B cell (primary cell): ENCODE measurements around the gene POLA2. TPM values are rescaled to one million over a fixed set of nuclear protein-coding genes. Genes with fewer than 3 reads are reported as not detected.

Experiments
- ATAC-seq: fragments of 200-7000 bp; cut with Tn5 transposase; one replicate; pipeline ENCODE4 v1.10.0; 2021; ENCODE audit warnings: low read depth, mild to moderate bottlenecking, moderate number of reproducible peaks, moderate library complexity
- CTCF ChIA-PET: fragments of 350-600 bp; sonication (Branson Sonifier 250); formaldehyde crosslinking; loops from one replicate; lab custom pipeline; 2021; ENCODE audit warnings: antibody characterized with exemption, inconsistent platforms; lab: Charles Lee
- POLR2A ChIA-PET: fragments of 350-600 bp; sonication (Branson Sonifier 250); formaldehyde crosslinking; loops from one replicate; lab custom pipeline; 2021; ENCODE audit warnings: antibody characterized with exemption; lab: Charles Lee
- DNase-seq: peaks from one replicate; pipeline ENCODE4 v3.0.0; 2013
- H2AFZ ChIP-seq: 2 replicates; pipeline ENCODE4 v1.6.1; 2012; ENCODE audit warnings: mild to moderate bottlenecking, low read depth, low read length; ENCODE audit not compliant: insufficient read depth, poor library complexity, severe bottlenecking
- H3K27ac ChIP-seq, 2 donors: 1 replicate in 1 of 2; 2 replicates in 1 of 2; pipeline ENCODE4 v1.5.1; 2012 to 2013; ENCODE audit warnings: low read length in 2 of 2, mild to moderate bottlenecking in 2 of 2, moderate library complexity in 1 of 2
- H3K27me3 ChIP-seq, 4 experiments: fragments of 200-600 bp in 1 of 4; sonication (generic) in 1 of 4; replicated peaks in 1 of 4; 1 replicate in 2 of 4; 2 replicates in 2 of 4; pipeline versions ENCODE4 v1.6.1 to v1.7.0; 2013 to 2016; ENCODE audit warnings: low read length in 3 of 4, mild to moderate bottlenecking in 2 of 4, mixed read lengths in 1 of 4, moderate library complexity in 1 of 4; ENCODE audit not compliant: insufficient read depth in 4 of 4, control insufficient read depth in 3 of 4; ENCODE audit errors: control extremely low read depth in 1 of 4
- H3K36me3 ChIP-seq, 2 experiments: replicated peaks in 1 of 2; 1 replicate in 1 of 2; 2 replicates in 1 of 2; pipeline versions ENCODE4 v1.6.1 to v1.7.1; 2013; ENCODE audit warnings: low read length in 1 of 2; ENCODE audit not compliant: insufficient read depth in 2 of 2, control insufficient read depth in 1 of 2; ENCODE audit errors: control extremely low read depth in 1 of 2, extremely low read depth in 1 of 2
- H3K4me1 ChIP-seq, 2 donors: fragments of 200-600 bp in 1 of 2; sonication (generic) in 1 of 2; 1 replicate in 1 of 2; 2 replicates in 1 of 2; pipeline versions ENCODE4 v1.5.1 to v1.6.1; 2013 to 2017; ENCODE audit warnings: low read length in 2 of 2; ENCODE audit not compliant: control insufficient read depth in 2 of 2, insufficient read depth in 2 of 2
- H3K4me2 ChIP-seq: replicated peaks from 2 replicates; pipeline ENCODE3; 2012; ENCODE audit warnings: mild to moderate bottlenecking, low read depth, low read length; ENCODE audit not compliant: poor library complexity, severe bottlenecking
- H3K4me3 ChIP-seq, 5 experiments: fragments of 200-600 bp in 1 of 5; sonication (generic) in 1 of 5; 1 replicate in 3 of 5; 2 replicates in 2 of 5; pipeline versions ENCODE4 v1.5.1 to v1.7.0; 2011 to 2016; ENCODE audit warnings: low read length in 4 of 5, mild to moderate bottlenecking in 4 of 5, low read depth in 2 of 5, control low read depth in 1 of 5, moderate library complexity in 1 of 5; ENCODE audit not compliant: insufficient read depth in 1 of 5; ENCODE audit errors: control extremely low read depth in 1 of 5, extremely low read depth in 1 of 5
- H3K79me2 ChIP-seq: fragments of 200-600 bp; sonication (generic); one replicate; pipeline ENCODE4 v1.6.0; 2016; ENCODE audit warnings: low read length; ENCODE audit not compliant: control insufficient read depth, insufficient read depth
- H3K9ac ChIP-seq: fragments of 200-600 bp; sonication (generic); 2 replicates; pipeline ENCODE4 v1.6.1; 2017; ENCODE audit warnings: mild to moderate bottlenecking, low read length, moderate library complexity
- H3K9me3 ChIP-seq, 3 donors: one replicate each; pipeline versions ENCODE4 v1.6.1 to v1.7.1; 2013; ENCODE audit warnings: low read length in 2 of 3; ENCODE audit not compliant: control insufficient read depth in 2 of 3, insufficient read depth in 1 of 3; ENCODE audit errors: control extremely low read depth in 1 of 3
- H4K20me1 ChIP-seq: 2 replicates; pipeline ENCODE4 v1.6.0; 2012; ENCODE audit warnings: mild to moderate bottlenecking, low read length; ENCODE audit not compliant: insufficient read depth, control insufficient read depth, poor library complexity, severe bottlenecking
- H3K27ac Mint-ChIP-seq: one replicate; pipeline ENCODE4 v1.8.0; 2021; ENCODE audit warnings: mixed read lengths
- H3K27me3 Mint-ChIP-seq: one replicate; pipeline ENCODE4 v1.8.0; 2021; ENCODE audit warnings: mixed read lengths
- H3K4me1 Mint-ChIP-seq: one replicate; pipeline ENCODE4 v1.8.0; 2021; ENCODE audit warnings: mixed read lengths
- H3K4me3 Mint-ChIP-seq: one replicate; pipeline ENCODE4 v1.8.0; 2021; ENCODE audit warnings: mixed read lengths
- H3K9me3 Mint-ChIP-seq: one replicate; pipeline ENCODE4 v1.8.0; 2022; ENCODE audit warnings: mixed read lengths; ENCODE audit not compliant: insufficient read depth
- CTCF ChIP-seq: fragments of 200-600 bp; IDR thresholded peaks from one replicate; pipeline ENCODE4 v1.8.0; 2022; ENCODE audit warnings: antibody characterized with exemption, mild to moderate bottlenecking
- EZH2 ChIP-seq: IDR thresholded peaks from 2 replicates; pipeline ENCODE4 v1.6.1; 2012; ENCODE audit warnings: borderline replicate concordance, low read depth, mild to moderate bottlenecking, moderate library complexity, low read length; ENCODE audit not compliant: insufficient read depth, poor library complexity, severe bottlenecking
- WGBS: methylation state at CpG from one replicate; pipeline ENCODE4 v1.1.5; 2013; ENCODE audit warnings: missing lambda C conversion rate; ENCODE audit not compliant: insufficient coverage; 5-methylcytosine and 5-hydroxymethylcytosine counted together
- intact Hi-C: fragments of 100-400 bp; cut with micrococcal nuclease; formaldehyde crosslinking; loops from one replicate; pipeline ENCODE4 v1.10.0; 2022
- polyA plus RNA-seq: library from polyadenylated mRNA; depleted of rRNA; stranded (reverse); fragments of >200 nt; gene quantifications from 2 replicates; pipeline ENCODE4 v1.2.3, GENCODE V29; 2012
- total RNA-seq, 2 donors: library from RNA; stranded (reverse); fragments of 120-200 nt in 1 of 2; gene quantifications; 1 replicate in 1 of 2; 2 replicates in 1 of 2; pipeline versions ENCODE4 v1.2.3 to v1.2.4, GENCODE V29; 2013 to 2022

The POLA2 gene
- total and polyA plus RNA-seq, 2 donors (not counting 1 experiment from before 2014, with no cell fraction given) = 13.0 to 28.7 TPM

- TF ChIP-seq EZH2 = no peak
- TF ChIP-seq CTCF = no peak
- Histone ChIP-seq H3K27me3 (no peaks in the 10 kb centered on the region), H4K20me1 (no peaks in the 10 kb centered on the region), H3K36me3 (peaks cover 0 to 54% of the 10 kb centered on the region in 2 experiments), H3K4me3 (no peak overlapping the region), H3K4me1 (peaks cover 0 to 10% of the 10 kb centered on the region in 2 donors), H3K9ac (no peak overlapping the region), H3K9me3 (no peaks in the 10 kb centered on the region), H3K4me2 (no peak overlapping the region), H2AFZ (no peak overlapping the region), H3K79me2 (no peaks in the 10 kb centered on the region), H3K27ac (no peak overlapping the region)
- WGBS = 100% methylated on average over 2 of the region's 4 CpGs
- Mint-ChIP-seq H3K4me3 (no peak overlapping the region), H3K4me1 (peaks cover 4% of the 10 kb centered on the region), H3K27me3 (no peaks in the 10 kb centered on the region), H3K27ac (no peak overlapping the region), H3K9me3 (no peaks in the 10 kb centered on the region)
- intact Hi-C loops = no loop called here
- no peak for ATAC-seq
- POLR2A ChIA-PET = interaction anchor here (0.6 kb wide), 1 partner anchor 9 kb away, joined by 3 read pairs; no protein-coding TSS in a partner anchor
- no peak for DNase-seq
- CTCF ChIA-PET = interaction anchor here (0.5 to 3.1 kb wide), 4 partner anchors 12 to 473 kb away, joined by 3 to 9 read pairs (median 6); no protein-coding TSS in a partner anchor
Measured at GRCh38 chr11:65286686-65287085, 24.9 kb downstream of the POLA2 start.

GRCh38 chr11:65287601-65288000 is 25.8 kb downstream of the POLA2 start:
- no peak overlapping the region for H3K27ac Mint-ChIP-seq

More at GRCh38 chr11:65287601-65288000, 25.8 kb downstream of the POLA2 start:
- no peak overlapping the region for H3K4me2 ChIP-seq
- ATAC-seq = no peak
- ChIA-PET CTCF (interaction anchor here (0.7 to 1.3 kb wide), 3 partner anchors 12 to 1476 kb away, joined by 4 to 6 read pairs (median 5); no protein-coding TSS in a partner anchor), POLR2A (interaction anchor here (0.6 to 0.7 kb wide), 3 partner anchors 22 to 402 kb away, joined by 3 to 4 read pairs (median 3); partner anchors contain the start of gene FRMD8)
- DNase-seq = no peak
- no peaks in the 10 kb centered on the region for H3K9me3 ChIP-seq
- no peaks in the 10 kb centered on the region for H3K79me2 ChIP-seq
- H3K4me1 Mint-ChIP-seq = peaks cover 4% of the 10 kb centered on the region
- no peak overlapping the region for H2AFZ ChIP-seq
- H3K27me3 Mint-ChIP-seq = no peaks in the 10 kb centered on the region
- 100% methylated on average over 1 of the region's 2 CpGs for WGBS
- TF ChIP-seq EZH2 (no peak), CTCF (no peak)
- H3K9me3 Mint-ChIP-seq = no peaks in the 10 kb centered on the region
- H3K4me3 Mint-ChIP-seq = no peak overlapping the region
- H3K4me1 ChIP-seq = peaks cover 0 to 10% of the 10 kb centered on the region in 2 donors
- H3K4me3 ChIP-seq = no peak overlapping the region
- H3K9ac ChIP-seq = no peak overlapping the region
- H3K27ac ChIP-seq = no peak overlapping the region
- no peaks in the 10 kb centered on the region for H3K27me3 ChIP-seq
- intact Hi-C loops = no loop called here
- peaks cover 0 to 48% of the 10 kb centered on the region in 2 experiments for H3K36me3 ChIP-seq
- no peaks in the 10 kb centered on the region for H4K20me1 ChIP-seq
